HG02588 (cell line): ENCODE measurements around the gene NACC2.

Experiments
- ATAC-seq: cut with Tn5 transposase; IDR thresholded peaks from one replicate; pipeline ENCODE4 v1.9.1; 2021; ENCODE audit warnings: mild to moderate bottlenecking, moderate library complexity; ENCODE audit not compliant: unreplicated experiment

NACC2 gene

GRCh38 chr9:136129176-136129575, 34.1 kb upstream of the NACC2 start:
- no peak for ATAC-seq

- no peak for ATAC-seq
Observed at GRCh38 chr9:136128436-136128835, 33.3 kb upstream of the NACC2 start.

- ATAC-seq: no peak
Observed at GRCh38 chr9:136127313-136127712, 32.2 kb upstream of the NACC2 start.

GRCh38 chr9:136124976-136125692, 30.0 kb upstream of the NACC2 start:
- no peak for ATAC-seq

GRCh38 chr9:136122425-136123383, 27.6 kb upstream of the NACC2 start:
- ATAC-seq: no peak

- ATAC-seq: no peak
Observed at GRCh38 chr9:136121801-136122200, 26.7 kb upstream of the NACC2 start.

- no peak for ATAC-seq
Observed at GRCh38 chr9:136120438-136120844, 25.4 kb upstream of the NACC2 start.

- no peak for ATAC-seq
Observed at GRCh38 chr9:136119883-136120393, 24.8 kb upstream of the NACC2 start.

- ATAC-seq: no peak
Observed at GRCh38 chr9:136119061-136119882, 24.2 kb upstream of the NACC2 start.

- peak; percentile 75 for ATAC-seq
Observed at GRCh38 chr9:136118320-136119060, 23.4 kb upstream of the NACC2 start, which contains the start of gene TMEM250. TSS of gene TMEM250 (minus strand) at chr9:136118875. CDS start at chr9:136116900, 1,975 bp downstream.

- peak; percentile 4 for ATAC-seq
Observed at GRCh38 chr9:136117916-136118319, 22.8 kb upstream of the NACC2 start.

- no peak for ATAC-seq
Observed at GRCh38 chr9:136117291-136117915, 22.3 kb upstream of the NACC2 start.

- ATAC-seq: no peak
Observed at GRCh38 chr9:136116360-136117098, 21.4 kb upstream of the NACC2 start.

- ATAC-seq: no peak
Observed at GRCh38 chr9:136115641-136116359, 20.7 kb upstream of the NACC2 start.

- ATAC-seq: no peak
Observed at GRCh38 chr9:136115206-136115605, 20.1 kb upstream of the NACC2 start.

GRCh38 chr9:136114610-136115009, 19.5 kb upstream of the NACC2 start:
- no peak for ATAC-seq

GRCh38 chr9:136112541-136112940, 17.5 kb upstream of the NACC2 start:
- ATAC-seq: no peak

- no peak for ATAC-seq
Observed at GRCh38 chr9:136111910-136112309, 16.8 kb upstream of the NACC2 start.
